Endothelial cell of umbilical vein (primary cell): ENCODE results near the gene HIP1. TPM values are rescaled to one million over a fixed set of nuclear protein-coding genes. Genes with fewer than 3 reads are reported as not detected.

ENCODE experiments used
- BruUV-seq: library from RNA; stranded (reverse); fragments of 400-500 nt; replicated peaks from 2 replicates; lab custom pipeline; 2021; lab: Mats Ljungman, UMichigan
- CTCF ChIA-PET: fragments of 300-600, 350-600 bp; sonication (Branson Sonifier 250); formaldehyde crosslinking; loops from one replicate; lab custom pipeline; 2021; ENCODE audit warnings: antibody characterized with exemption, inconsistent platforms; lab: Charles Lee
- POLR2A ChIA-PET: fragments of 300-600, 350-600 bp; sonication (Branson Sonifier 250); formaldehyde crosslinking; loops from one replicate; lab custom pipeline; 2021; ENCODE audit warnings: antibody characterized with exemption, inconsistent platforms; lab: Charles Lee
- DNase-seq: peaks from one replicate; pipeline ENCODE4 v3.0.0-alpha.2; 2011; ENCODE audit warnings: low read depth, low spot score
- FAIRE-seq: peaks from 2 replicates; lab custom pipeline; 2011; peaks lifted over from hg19 to GRCh38; lab: Jason Lieb, UNC
- H2AFZ ChIP-seq: 2 replicates; pipeline ENCODE4 v1.6.0; 2012; ENCODE audit warnings: low read depth, low read length, control low read depth, inconsistent platforms
- H3K27ac ChIP-seq: 2 replicates; pipeline ENCODE4 v1.5.1; 2011; ENCODE audit warnings: low read depth, mild to moderate bottlenecking, control low read depth, low read length, moderate library complexity; ENCODE audit not compliant: insufficient read depth
- H3K27me3 ChIP-seq, 2 experiments: 2 replicates each; pipeline versions ENCODE4 v1.6.0 to v1.6.1; 2011; ENCODE audit warnings: low read length in 2 of 2, mixed read lengths in 1 of 2; ENCODE audit not compliant: control insufficient read depth in 2 of 2, insufficient read depth in 2 of 2
- H3K36me3 ChIP-seq, 2 experiments: 2 replicates in 1 of 2; 3 replicates in 1 of 2; pipeline ENCODE4 v1.5.1; 2011; ENCODE audit warnings: low read length in 2 of 2, mild to moderate bottlenecking in 1 of 2, moderate library complexity in 1 of 2; ENCODE audit not compliant: control insufficient read depth in 2 of 2, insufficient read depth in 2 of 2; ENCODE audit errors: extremely low read depth in 1 of 2
- H3K4me1 ChIP-seq: 3 replicates; pipeline ENCODE4 v1.5.1; 2011; ENCODE audit warnings: mild to moderate bottlenecking, low read length; ENCODE audit not compliant: control insufficient read depth, insufficient read depth; ENCODE audit errors: extremely low read depth
- H3K4me2 ChIP-seq: 2 replicates; pipeline ENCODE4 v1.6.1; 2011; ENCODE audit warnings: low read length, control low read depth, mixed read lengths; ENCODE audit not compliant: insufficient read depth
- H3K4me3 ChIP-seq, 3 experiments: fragments of 200-600 bp in 1 of 3; sonication (generic), shearing (Covaris generic) in 1 of 3; replicated peaks in 1 of 3; 2 replicates each; pipeline ENCODE4 v1.5.1; 2011 to 2016; ENCODE audit warnings: control low read depth in 3 of 3, low read length in 3 of 3, mild to moderate bottlenecking in 2 of 3, inconsistent platforms in 1 of 3, low read depth in 1 of 3, moderate library complexity in 1 of 3; ENCODE audit not compliant: insufficient read depth in 1 of 3
- H3K79me2 ChIP-seq: 2 replicates; pipeline ENCODE4 v1.6.0; 2012; ENCODE audit warnings: low read length, inconsistent platforms; ENCODE audit not compliant: control insufficient read depth, insufficient read depth
- H3K9ac ChIP-seq: replicated peaks from 2 replicates; pipeline ENCODE3; 2011; ENCODE audit warnings: low read length, control low read depth; ENCODE audit not compliant: insufficient read depth; ENCODE audit errors: extremely low read depth
- H3K9me1 ChIP-seq: replicated peaks from 3 replicates; pipeline ENCODE4 v1.6.0; 2011; ENCODE audit warnings: mild to moderate bottlenecking, low read length; ENCODE audit not compliant: control insufficient read depth, insufficient read depth; ENCODE audit errors: extremely low read depth
- H3K9me3 ChIP-seq: replicated peaks from 2 replicates; pipeline ENCODE4 v1.5.1; 2012; ENCODE audit warnings: low read length, inconsistent platforms; ENCODE audit not compliant: control insufficient read depth, insufficient read depth
- H4K20me1 ChIP-seq: replicated peaks from 2 replicates; pipeline ENCODE3; 2011; ENCODE audit warnings: mild to moderate bottlenecking, low read length; ENCODE audit not compliant: control insufficient read depth, insufficient read depth; ENCODE audit errors: extremely low read depth
- EZH2 ChIP-seq: IDR thresholded peaks from 2 replicates; pipeline ENCODE4 v1.6.1; 2012; ENCODE audit warnings: borderline replicate concordance, low read depth, mild to moderate bottlenecking, moderate library complexity, low read length, inconsistent platforms; ENCODE audit not compliant: severe bottlenecking
- FOS ChIP-seq: IDR thresholded peaks from 2 replicates; pipeline ENCODE4 v1.6.1; 2011; ENCODE audit warnings: mild to moderate bottlenecking, low read length, moderate library complexity, borderline replicate concordance; ENCODE audit not compliant: insufficient read depth
- GATA2 ChIP-seq: IDR thresholded peaks from 2 replicates; pipeline ENCODE4 v1.7.0; 2011; ENCODE audit warnings: low read depth, mild to moderate bottlenecking, moderate library complexity, mixed read lengths, low read length; ENCODE audit not compliant: insufficient read length, insufficient read depth
- JUN ChIP-seq: IDR thresholded peaks from 2 replicates; pipeline ENCODE4 v1.6.1; 2011; ENCODE audit warnings: borderline replicate concordance, low read depth; ENCODE audit not compliant: insufficient read length, insufficient read depth
- MYC ChIP-seq: IDR thresholded peaks from one replicate; pipeline ENCODE4 v1.6.1; 2011; ENCODE audit warnings: mild to moderate bottlenecking, low read depth, low read length
- POLR2A ChIP-seq: IDR thresholded peaks from 2 replicates; pipeline ENCODE4 v1.6.1; 2012; ENCODE audit warnings: low read depth, mild to moderate bottlenecking, control low read depth, low read length
- POLR2AphosphoS5 ChIP-seq: IDR thresholded peaks from 2 replicates; pipeline ENCODE4 v1.6.1; 2012; ENCODE audit warnings: low read depth, mild to moderate bottlenecking, control low read depth, low read length, moderate library complexity; ENCODE audit not compliant: insufficient read depth
- dilution Hi-C: fragments of 300-500 bp; cut with MboI; formaldehyde crosslinking; loops from one replicate; pipeline ENCODE4 v1.15.0; 2019; ENCODE audit warnings: low sequenced_read_pairs; ENCODE audit not compliant: extremely low pct_ligation_motif_present
- intact Hi-C: fragments of 100-400 bp; cut with micrococcal nuclease; formaldehyde crosslinking; loops from one replicate; pipeline ENCODE4 v1.10.0; 2022
- polyA plus RNA-seq, 4 experiments: library from polyadenylated mRNA; depleted of rRNA in 3 of 4; stranded (reverse) in 3 of 4; unstranded in 1 of 4; fragments of >200 nt; gene quantifications; 2 replicates each; pipeline versions ENCODE4 v1.2.1 to v1.2.3, GENCODE V29; 2011 to 2012; ENCODE audit warnings: missing spikeins in 1 of 4
- total RNA-seq: library from RNA; stranded (reverse); gene quantifications from 2 replicates; pipeline ENCODE4 v1.2.3, GENCODE V29; 2021
- TF ChIP-seq, protein P1 (sequence below): IDR thresholded peaks from 2 replicates; pipeline ENCODE4 v1.6.1; 2011; ENCODE audit not compliant: insufficient read depth, insufficient read length
- TF ChIP-seq, protein P2 (sequence below), 2 donors: IDR thresholded peaks; 1 replicate in 1 of 2; 2 replicates in 1 of 2; pipeline ENCODE4 v1.5.1; 2011; ENCODE audit warnings: low read length in 2 of 2, mild to moderate bottlenecking in 2 of 2, moderate library complexity in 2 of 2, control low read depth in 1 of 2, inconsistent platforms in 1 of 2, low read depth in 1 of 2; ENCODE audit not compliant: insufficient read depth in 1 of 2; ENCODE audit errors: extremely low read depth in 1 of 2

HIP1 gene
- total and polyA plus RNA-seq, 2 donors (not counting 3 experiments of a cell fraction or from before 2014, with no cell fraction given), result 23.7 to 47.6 TPM

DNA sequence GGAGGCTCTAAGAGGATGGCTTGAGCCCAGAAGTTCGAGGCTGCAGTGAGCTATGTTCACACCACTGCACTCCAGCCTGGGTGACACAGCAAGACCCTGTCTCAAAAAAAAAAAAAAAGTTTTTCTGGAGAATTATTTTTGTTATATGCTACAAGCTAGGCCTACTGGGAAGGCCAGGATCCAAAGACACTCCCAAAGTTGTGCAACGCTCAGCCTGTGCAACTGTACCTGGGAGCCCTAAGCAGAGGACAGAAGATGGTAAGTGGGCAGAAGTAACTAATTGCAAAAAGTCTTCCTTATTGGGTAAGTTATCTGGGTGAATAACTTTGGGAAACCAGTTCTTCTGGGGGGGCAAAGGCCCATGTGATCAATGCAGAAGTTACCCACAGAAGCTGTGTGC is 17.3 kb downstream of the HIP1 start:
- H3K4me3 ChIP-seq, result no peak overlapping the region
- TF ChIP-seq JUN (no peak), POLR2A (no peak), EZH2 (no peak), GATA2 (no peak), FOS (no peak), MYC (no peak), POLR2AphosphoS5 (no peak)
- TF ChIP-seq, protein P1, sequence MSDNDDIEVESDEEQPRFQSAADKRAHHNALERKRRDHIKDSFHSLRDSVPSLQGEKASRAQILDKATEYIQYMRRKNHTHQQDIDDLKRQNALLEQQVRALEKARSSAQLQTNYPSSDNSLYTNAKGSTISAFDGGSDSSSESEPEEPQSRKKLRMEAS, result no peak
- TF ChIP-seq, protein P2, sequence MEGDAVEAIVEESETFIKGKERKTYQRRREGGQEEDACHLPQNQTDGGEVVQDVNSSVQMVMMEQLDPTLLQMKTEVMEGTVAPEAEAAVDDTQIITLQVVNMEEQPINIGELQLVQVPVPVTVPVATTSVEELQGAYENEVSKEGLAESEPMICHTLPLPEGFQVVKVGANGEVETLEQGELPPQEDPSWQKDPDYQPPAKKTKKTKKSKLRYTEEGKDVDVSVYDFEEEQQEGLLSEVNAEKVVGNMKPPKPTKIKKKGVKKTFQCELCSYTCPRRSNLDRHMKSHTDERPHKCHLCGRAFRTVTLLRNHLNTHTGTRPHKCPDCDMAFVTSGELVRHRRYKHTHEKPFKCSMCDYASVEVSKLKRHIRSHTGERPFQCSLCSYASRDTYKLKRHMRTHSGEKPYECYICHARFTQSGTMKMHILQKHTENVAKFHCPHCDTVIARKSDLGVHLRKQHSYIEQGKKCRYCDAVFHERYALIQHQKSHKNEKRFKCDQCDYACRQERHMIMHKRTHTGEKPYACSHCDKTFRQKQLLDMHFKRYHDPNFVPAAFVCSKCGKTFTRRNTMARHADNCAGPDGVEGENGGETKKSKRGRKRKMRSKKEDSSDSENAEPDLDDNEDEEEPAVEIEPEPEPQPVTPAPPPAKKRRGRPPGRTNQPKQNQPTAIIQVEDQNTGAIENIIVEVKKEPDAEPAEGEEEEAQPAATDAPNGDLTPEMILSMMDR (IDR thresholded peaks at IDR 0.05; ENCODE audit: extremely low read depth in 1 of 2, insufficient read depth in 1 of 2, low read depth in 1 of 2, low read length in 2 of 2), result no peak
- no peaks in the 10 kb centered on the region for H3K79me2 ChIP-seq
- H3K4me1 ChIP-seq, result no peaks in the 10 kb centered on the region
- POLR2A ChIA-PET, result no interaction called here
- H4K20me1 ChIP-seq, result no peaks in the 10 kb centered on the region
- no peaks in the 10 kb centered on the region for H3K27me3 ChIP-seq
- no peak overlapping the region for H3K4me2 ChIP-seq
- DNase-seq (no peak), FAIRE-seq (no peak)
- no peaks in the 10 kb centered on the region for H3K9me3 ChIP-seq
- no peaks in the 10 kb centered on the region for H3K9me1 ChIP-seq
- CTCF ChIA-PET, result no interaction called here
- H3K27ac ChIP-seq, result no peak overlapping the region
- H3K9ac ChIP-seq, result no peak overlapping the region
- no peaks in the 10 kb centered on the region for H3K36me3 ChIP-seq
- no TSS peak for BruUV-seq
- H2AFZ ChIP-seq, result no peak overlapping the region
- intact Hi-C loops (no loop called here), dilution Hi-C loops (no loop called here)
